GM19463 (cell line): ENCODE data around the gene KMT2B.
"Not testable (repeated sequence)": the region's sequence is repeated elsewhere in the genome, so short reads cannot be mapped to it uniquely, and the experiment has no call there.

Source experiments
- ATAC-seq: cut with Tn5 transposase; IDR thresholded peaks from one replicate; pipeline ENCODE4 v1.9.1; 2021; ENCODE audit warnings: mild to moderate bottlenecking, moderate library complexity; ENCODE audit not compliant: unreplicated experiment

The KMT2B gene

GRCh38 chr19:35712567-35713505 lies 5.0 kb upstream of the KMT2B start:
- ATAC-seq, result no peak

GRCh38 chr19:35713506-35713850 lies 4.3 kb upstream of the KMT2B start:
- no peak for ATAC-seq

GRCh38 chr19:35713904-35714495 lies 3.8 kb upstream of the KMT2B start:
- no peak for ATAC-seq

GRCh38 chr19:35714601-35715354 lies 3.0 kb upstream of the KMT2B start:
- ATAC-seq, result no peak

- no peak for ATAC-seq
Observed at GRCh38 chr19:35715355-35715809, 2.4 kb upstream of the KMT2B start.

GRCh38 chr19:35715981-35716800 lies 1.6 kb upstream of the KMT2B start:
- ATAC-seq, result no peak

GRCh38 chr19:35716801-35717664 lies 770 bp upstream of the KMT2B start:
- peak; percentile 56 for ATAC-seq

- no peak for ATAC-seq
Observed at GRCh38 chr19:35718345-35719041, 690 bp downstream of the KMT2B start.

GRCh38 chr19:35719402-35720162 lies 1.8 kb downstream of the KMT2B start:
- no peak for ATAC-seq

GRCh38 chr19:35720163-35720524 lies 2.3 kb downstream of the KMT2B start:
- no peak for ATAC-seq

- no peak for ATAC-seq
Observed at GRCh38 chr19:35720648-35721047, 2.8 kb downstream of the KMT2B start.

- ATAC-seq, result no peak
Observed at GRCh38 chr19:35721374-35721773, 3.6 kb downstream of the KMT2B start.

GRCh38 chr19:35722461-35722860 lies 4.7 kb downstream of the KMT2B start:
- no peak for ATAC-seq

GRCh38 chr19:35722897-35723296 lies 5.1 kb downstream of the KMT2B start:
- no peak for ATAC-seq

- ATAC-seq, result no peak
Observed at GRCh38 chr19:35723671-35724070, 5.9 kb downstream of the KMT2B start.

- not testable (repeated sequence) for ATAC-seq
Observed at GRCh38 chr19:35724132-35724531, 6.3 kb downstream of the KMT2B start.

- no peak for ATAC-seq
Observed at GRCh38 chr19:35724560-35724959, 6.8 kb downstream of the KMT2B start.

GRCh38 chr19:35725216-35725861 lies 7.5 kb downstream of the KMT2B start:
- no peak for ATAC-seq
